T47D (cell line): ENCODE results near the gene METTL8.
"Not testable (repeated sequence)": the region's sequence is repeated elsewhere in the genome, so short reads cannot be mapped to it uniquely, and the experiment has no call there.

Experiments used
- DNase-seq, 2 experiments: peaks; one replicate each; pipeline versions ENCODE4 v3.0.0 to v3.0.0-alpha.2; 2011 to 2012; ENCODE audit warnings: low read depth in 1 of 2, low spot score in 1 of 2
- JUND ChIP-seq: IDR thresholded peaks from 2 replicates; pipeline ENCODE4 v1.6.1; 2012; ENCODE audit warnings: low read depth
- in situ Hi-C: cut with HindIII; loops from 2 replicates; pipeline ENCODE4 v1.10.0; 2016; ENCODE audit warnings: low sequenced_read_pairs, low pct_unique_long_range_greater_than_20kb

METTL8 gene

DNA sequence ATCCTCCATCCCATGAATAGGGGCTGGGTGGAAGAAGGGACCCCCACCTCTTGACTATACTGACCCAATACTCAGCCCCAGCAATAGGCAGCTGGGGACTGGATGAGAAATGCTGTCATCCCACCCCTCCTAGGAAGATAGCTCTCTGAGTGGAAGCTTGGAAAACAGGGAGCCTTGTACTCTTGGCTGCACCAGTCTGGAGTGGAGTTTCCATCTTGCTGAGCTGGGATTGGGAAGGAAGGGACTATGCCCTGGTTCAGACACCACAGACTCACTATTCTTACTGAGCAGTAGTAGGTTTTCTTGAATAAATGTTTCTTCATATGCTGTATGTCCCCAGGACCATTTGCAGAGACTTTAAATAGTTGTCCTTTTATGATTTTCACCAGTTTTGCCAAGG lies 7.7 kb upstream of the METTL8 start:
- TF ChIP-seq JUND: no peak
- in situ Hi-C loops: no loop called here
- DNase-seq: no peak

GRCh38 chr2:171436307-171436706 lies 2.5 kb upstream of the METTL8 start:
- TF ChIP-seq JUND: no peak
- no peak for DNase-seq
- in situ Hi-C loops: no loop called here

GRCh38 chr2:171434013-171434989 lies 511 bp upstream of the METTL8 start, which contains the start of gene DCAF17:
Gene DCAF17, plus strand, starts transcription at chr2:171434226. Its CDS starts 352 bp downstream, at chr2:171434578.
- no peak for TF ChIP-seq JUND
- in situ Hi-C loops: no loop called here
- peak; percentile 72 to 95 for DNase-seq

DNA sequence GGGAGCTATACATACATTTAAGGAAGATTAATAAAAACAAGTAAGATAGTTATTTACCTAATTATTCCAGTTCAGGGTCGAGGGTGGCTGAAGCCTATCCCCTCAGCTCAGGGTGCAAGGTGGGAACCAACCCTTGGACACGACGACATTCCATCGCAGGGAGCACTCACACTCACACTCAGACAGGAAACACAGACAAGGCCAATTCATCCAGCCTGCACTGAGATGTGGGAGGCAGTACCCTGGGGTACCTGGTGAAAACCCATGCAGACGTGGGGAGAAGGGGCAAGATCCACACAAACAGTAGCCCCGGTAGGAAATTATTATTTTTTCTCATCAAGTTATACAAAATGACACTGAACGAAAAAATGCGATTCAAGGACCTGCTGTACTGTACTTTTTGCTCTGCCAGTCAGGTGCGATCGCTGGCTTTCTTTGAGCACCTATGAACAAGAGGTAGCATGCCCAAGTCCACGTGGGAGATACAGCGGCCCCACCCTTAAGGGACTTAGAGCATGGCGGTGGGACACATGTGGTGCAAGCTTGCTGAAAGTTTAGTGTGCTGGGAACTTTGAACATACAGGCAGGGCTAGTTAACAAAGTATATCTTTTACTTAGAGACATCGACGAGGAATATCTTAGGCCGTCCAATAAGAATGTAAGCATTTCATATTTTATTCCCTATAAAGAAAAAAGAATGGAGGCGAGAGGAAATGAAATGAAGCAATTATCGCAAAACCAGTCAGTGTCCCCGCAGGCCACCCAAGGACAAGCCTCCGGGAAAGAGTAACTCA lies 624 bp downstream of the METTL8 start:
- no peak for TF ChIP-seq JUND
- in situ Hi-C loops: no loop called here
- peak in 1 of 2 experiments; percentile 63 for DNase-seq

GRCh38 chr2:171432206-171432968 lies 1.4 kb downstream of the METTL8 start:
- TF ChIP-seq JUND: no peak
- no peak for DNase-seq
- in situ Hi-C loops: no loop called here

- in situ Hi-C loops: no loop called here
- no peak for TF ChIP-seq JUND
- no peak for DNase-seq
Observed at GRCh38 chr2:171431677-171432167, 2.1 kb downstream of the METTL8 start.

DNA sequence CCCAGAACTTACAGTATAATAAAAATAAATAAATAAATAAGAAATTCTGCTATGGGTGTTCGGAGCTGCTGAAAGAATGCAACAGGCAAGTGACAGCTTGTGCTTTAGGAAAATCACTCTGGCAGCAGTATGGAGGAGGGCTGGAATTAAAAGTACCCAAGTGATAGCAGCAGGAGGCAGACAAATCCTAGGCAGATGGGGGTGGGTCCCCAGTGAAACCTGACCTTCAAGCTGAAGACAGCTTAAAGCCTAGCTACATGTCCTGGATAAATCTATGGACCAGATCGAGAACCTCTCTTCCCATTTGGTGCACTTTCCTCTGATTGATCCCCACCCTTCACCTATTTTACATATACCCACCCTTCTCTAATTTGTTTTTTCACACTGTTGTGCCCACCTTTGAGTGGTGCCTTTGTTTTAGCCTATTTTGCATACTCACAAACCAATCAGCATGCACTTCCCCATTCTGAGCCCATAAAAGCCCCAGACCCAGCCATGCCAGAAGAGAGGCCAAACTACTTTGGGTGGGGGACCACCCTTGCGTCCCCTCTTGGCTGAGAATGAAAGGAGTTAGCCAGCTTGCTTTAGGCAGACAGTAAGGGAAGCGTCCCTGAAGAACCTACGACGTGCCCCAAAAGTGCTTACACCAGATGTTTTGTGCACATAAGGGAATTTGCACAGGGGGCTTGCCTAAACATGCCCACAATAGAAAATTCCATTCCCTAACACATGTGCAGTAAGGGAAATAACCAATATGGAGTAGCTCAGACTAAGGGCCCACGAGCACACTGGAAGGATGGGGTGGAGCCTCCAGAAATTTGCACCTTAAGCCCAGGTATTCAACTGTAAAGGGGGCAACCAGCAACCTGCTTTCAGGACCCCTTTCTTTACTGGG lies 3.0 kb downstream of the METTL8 start:
- in situ Hi-C loops: no loop called here
- no peak for DNase-seq
- TF ChIP-seq JUND: no peak

GRCh38 chr2:171422710-171423495 lies 10.9 kb downstream of the METTL8 start:
- in situ Hi-C loops, DNase-seq: not testable (repeated sequence)

GRCh38 chr2:171420728-171421563 lies 12.8 kb downstream of the METTL8 start:
- DNase-seq: no peak
- no peak for TF ChIP-seq JUND
- in situ Hi-C loops: no loop called here

- no peak for TF ChIP-seq JUND
- no peak for DNase-seq
- in situ Hi-C loops: no loop called here
Observed at GRCh38 chr2:171419333-171419732, 14.5 kb downstream of the METTL8 start.
